Measurements from ENCODE around the gene AUH.

AUH gene

DNA sequence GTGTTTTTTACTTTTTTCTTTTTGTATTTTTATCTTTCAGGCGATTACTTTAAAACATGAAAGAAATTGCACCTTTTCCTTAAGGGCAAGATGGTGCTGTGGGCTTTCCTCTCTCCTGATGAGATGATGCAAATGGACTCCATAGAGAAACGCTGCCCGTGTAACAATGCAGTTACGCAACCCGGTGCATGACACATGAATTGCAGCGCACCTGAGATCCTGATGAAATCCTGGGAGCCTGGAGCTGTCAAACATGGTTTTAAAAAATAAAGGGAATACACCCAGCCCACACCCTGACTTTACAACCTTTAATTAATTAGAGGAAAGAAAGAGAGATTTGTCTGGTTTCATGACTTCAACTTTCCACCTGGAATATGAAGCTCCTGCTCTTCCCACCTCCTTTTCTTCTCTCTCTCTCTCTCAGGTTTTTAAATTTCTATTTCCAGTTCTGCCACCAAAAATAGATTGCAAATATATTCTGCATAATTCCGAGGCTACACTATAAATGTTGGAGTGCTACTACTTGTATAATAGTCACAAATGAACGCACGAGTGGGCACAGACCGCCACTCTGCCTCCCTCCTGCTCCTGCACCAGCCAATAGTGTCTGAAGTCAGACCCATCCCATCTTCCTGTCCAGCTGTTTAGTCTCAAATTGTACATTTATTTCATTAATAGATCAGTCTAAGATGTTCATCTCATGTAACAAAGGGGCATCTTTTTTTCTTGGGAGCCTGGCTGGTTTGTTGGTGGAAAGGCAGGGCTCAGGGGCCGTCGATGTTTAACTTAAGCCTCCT lies 179.1 kb downstream of the AUH start:
- DNase-seq: peak; percentile 7

DNA sequence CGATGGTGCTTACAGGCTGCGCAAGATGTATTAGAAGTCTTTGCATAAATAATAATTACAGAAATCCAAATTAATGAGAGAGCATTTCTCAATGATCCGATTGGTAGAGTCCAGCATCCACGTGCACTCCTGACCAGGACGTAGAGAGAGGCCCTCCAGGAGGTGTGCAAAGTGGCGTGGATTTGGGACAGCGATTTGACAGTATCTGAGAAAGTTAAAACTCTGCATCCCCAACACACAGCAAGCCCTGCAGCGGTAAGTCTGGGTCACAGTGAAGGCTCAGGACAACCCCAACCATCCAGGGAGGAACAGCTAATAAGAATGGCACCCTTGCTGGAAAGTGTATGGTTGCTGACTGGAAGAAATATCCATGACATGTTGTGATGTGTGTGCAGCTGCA lies 180.2 kb downstream of the AUH start:
- DNase-seq: no peak

DNA sequence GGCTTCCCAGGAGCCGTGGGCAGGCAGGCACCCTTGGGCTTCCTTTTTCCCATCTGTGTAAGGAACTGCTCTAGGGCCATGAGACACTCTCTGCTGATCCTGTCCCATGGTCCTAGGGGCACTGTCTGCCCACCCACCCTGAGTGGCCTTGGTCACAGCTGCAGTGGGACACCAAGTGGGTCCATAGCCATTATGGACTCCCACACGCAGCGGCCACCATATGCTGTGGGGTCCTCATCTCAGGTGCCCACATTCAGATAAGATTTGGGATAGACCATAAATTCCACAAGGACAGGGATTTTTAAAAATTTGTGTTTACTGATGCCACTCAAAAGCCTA lies 180.8 kb downstream of the AUH start:
- no peak for DNase-seq

DNA sequence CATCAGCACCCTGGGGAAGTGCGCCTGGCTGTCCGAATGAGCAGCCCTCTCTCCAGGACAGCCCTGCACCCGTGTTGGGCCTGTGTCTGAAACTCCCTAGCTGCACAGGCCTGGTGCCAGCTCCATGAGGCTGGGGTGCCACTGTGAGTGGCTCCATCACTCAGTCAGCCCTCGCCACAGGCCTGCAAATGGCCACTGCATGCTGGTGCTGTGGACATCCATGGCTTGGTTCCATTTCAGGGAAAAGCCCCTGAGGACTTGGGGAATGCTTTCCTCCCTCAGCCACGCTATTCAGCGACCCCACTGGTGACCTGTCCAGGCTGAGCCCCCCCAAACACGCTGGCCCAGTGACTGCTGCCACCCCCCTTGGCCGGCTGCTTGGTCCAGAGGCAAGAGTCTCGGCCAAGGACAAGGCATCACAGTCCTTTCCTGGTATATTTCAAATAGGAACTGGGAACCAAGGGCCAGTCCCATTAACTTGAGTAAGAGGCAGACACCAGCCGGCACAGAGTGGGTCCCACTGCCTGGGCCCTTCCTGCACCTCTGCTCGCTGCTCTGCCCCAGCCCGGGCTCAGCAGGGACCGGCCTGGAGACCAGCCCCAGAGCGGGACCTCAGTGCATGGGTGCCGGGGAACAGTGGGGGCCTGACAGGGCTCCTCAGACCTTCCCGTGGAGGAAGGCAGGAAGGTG lies 181.3 kb downstream of the AUH start:
- no peak for DNase-seq

DNA sequence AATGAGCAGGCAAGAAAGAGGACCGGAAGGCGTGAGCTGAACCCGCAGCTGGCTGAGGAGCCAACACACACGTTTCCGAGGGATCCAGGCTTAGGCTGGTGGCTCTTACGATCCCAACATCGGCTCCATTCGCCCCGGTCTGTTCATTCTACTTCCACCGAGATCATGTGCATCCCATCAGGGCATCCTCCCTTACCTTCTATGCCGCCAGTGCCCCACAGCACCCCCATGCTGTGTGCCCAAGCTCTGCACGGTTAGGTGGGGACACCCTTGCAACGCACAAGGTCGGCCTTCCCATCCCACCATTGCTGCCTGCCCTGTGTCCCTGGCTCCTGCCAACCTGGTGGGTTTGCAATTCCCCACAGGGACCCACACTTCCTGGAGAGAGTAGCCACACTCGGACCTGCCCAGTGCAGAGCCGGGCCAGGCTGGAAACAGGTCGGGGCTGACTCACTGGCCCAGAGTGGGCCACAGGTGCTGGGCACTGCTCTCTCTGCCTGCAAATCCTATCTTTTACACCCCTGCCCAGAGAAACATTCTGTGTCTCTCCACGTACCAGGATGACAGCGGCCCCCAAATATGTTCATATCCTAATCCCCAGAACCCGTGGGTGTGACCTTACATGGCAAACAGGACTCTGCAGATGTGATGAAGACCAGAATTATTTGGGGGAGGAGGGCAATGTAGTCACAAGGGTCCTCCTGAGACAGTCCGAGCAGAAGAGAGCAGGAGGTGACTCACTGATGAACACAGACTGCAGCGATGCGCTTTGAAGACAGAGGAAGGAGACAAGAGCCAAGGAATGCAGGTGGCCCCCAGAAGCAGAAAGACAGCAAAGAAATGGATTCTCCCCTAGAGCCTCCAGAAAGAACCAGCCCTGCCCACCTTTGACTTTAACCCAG lies 182.2 kb downstream of the AUH start:
- DNase-seq: no peak

DNA sequence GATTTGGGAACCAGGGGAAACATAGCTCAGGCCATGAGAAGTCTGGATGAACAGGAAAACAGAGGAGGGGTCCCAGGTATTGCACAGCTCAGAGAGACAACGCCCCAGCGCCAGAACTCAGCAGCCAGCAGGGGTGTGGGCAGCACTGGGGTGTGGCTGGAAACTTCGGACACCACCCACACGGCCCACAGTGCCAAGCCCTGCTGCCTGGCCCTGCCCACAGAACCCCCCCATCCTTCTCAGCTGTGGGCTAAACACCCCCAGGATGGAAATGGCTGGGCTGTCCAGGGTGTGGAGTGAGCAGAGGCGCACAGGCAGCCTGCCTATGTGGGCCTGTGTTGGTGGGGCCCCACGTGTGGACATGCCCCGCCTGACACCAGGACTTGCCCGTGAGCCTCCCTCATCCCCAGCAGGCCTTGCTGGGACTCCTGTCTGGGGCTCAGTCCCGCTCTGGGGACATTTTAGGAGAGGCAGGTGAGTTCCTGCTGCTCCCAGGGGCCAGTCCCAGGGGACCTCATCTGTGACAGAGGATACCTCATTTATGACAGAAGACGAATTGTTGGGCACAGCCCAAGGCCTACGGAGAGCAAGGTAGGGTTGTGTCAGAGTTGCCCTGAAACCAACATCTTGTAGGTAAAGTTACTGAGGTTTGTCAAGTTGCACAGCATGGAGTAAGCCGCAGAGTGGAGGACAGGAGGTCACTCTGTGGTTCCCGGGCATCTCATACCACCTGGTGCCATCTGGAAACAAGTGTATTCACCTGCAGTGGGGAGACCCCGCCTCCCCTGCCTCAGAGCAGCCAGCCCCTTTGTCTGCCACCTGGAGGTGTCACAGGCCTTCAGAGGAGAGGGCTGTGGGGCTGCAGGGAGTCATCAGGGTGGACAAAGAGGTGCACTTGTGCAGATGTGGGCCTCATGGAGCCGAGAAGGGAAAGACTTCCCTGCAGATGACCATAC lies 183.2 kb downstream of the AUH start:
- DNase-seq: peak; percentile 37

GRCh38 chr9:91177661-91178280 lies 183.9 kb downstream of the AUH start:
- DNase-seq: no peak

- no peak for DNase-seq
These were observed 184.6 kb downstream of the AUH start for GRCh38 chr9:91177081-91177480.

GRCh38 chr9:91176426-91176825 lies 185.3 kb downstream of the AUH start:
- no peak for DNase-seq

DNA sequence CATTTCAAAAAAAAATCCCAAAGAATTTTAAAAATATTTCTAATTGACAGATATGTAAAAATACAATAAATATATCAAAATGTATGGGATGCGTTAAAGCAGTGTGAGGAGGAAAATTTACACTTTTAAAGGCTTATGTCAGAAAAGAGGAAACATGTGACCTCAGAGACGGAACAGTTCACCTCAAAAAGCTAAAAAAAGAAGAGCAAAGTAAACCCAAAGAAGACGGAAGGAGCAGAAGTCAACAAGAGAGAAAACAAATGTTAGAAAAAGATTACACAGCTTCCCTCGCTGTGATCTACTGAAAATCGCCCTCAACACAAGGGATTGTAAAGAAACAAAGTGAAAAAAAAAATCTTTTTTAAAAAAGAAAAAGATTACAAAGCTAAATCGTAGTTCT lies 186.9 kb downstream of the AUH start:
- DNase-seq: no peak

DNA sequence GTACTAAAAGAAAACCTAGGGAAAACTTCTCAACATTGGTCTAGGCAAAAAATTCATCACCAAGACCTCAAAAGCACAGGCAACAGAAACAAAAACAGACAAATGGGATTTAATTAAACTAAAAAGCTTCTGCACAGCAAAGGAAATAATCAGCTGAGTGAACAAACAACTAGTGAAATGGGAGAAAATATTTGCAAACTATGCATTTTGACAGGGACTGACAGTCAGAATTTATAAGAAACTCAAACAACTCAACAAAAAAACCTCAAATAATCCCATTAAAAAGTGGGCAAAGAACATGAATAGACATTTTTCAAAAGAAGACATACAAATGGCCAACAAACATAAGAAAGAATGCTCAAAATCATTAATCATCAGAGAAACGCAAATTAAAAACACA lies 189.4 kb downstream of the AUH start:
- DNase-seq: no peak

DNA sequence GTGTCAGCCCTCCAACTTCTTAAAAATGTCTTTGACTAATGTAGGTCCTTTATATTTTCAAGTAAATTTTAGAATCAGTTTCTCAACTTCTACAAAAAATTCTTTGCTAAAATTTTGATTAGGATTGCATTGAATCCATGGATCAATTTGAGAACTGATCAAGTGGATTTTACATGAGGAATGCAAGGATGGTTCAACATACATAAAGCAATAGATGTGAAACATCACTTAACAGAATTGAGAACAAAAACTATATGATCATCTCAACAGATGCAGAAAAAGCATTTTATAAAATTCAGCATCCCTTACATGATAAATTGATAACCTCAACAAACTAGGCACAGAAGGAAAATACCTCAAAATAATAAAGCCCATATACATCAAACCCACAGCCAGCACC lies 190.8 kb downstream of the AUH start:
- no peak for DNase-seq

GRCh38 chr9:91166796-91167366 lies 194.8 kb downstream of the AUH start:
- no peak for DNase-seq

DNA sequence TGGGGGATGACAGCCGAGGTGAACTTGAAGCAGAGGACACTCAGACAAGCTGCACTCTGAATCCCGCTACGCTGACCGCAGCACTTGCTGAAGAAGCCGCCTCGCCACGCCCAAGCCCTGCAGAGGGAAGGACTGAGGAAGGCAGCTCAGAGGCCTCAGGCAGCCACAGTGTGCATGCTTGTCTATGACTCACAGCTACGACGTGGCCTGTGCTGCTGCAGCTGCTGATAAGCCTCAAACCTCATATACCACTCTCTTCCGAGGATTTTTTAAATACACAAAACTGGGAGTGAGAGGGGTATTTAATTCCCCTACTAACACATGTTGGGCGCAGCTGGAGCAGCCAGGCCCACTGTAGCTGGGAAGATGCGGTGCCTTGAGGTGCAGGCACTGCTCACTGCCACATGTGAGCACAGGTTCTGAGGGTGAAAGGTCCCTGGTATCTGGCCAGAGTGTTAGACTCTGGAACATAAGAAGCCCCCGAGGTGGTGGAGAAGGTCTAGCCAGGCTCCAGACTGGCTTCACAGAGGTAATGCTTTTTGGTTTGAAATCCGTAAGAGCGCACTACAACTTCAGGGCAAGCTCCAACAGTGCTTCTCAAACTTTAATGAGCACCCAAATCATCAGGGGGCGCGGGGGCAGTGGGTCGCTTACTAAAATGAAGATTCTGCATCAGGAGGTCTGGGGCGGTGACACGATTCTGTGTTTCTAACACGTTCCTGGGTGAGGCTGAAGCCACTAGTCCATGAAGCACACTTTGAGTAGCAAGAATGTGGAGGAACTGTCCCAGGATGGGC lies 196.8 kb downstream of the AUH start:
- DNase-seq: no peak

Measured in NCI-H510A treated with DMSO at 0.1 percent for 48 hours (cell line).